H1 (cell line): Measurements from ENCODE around the gene SLC7A14. TPM values are rescaled to one million over a fixed set of nuclear protein-coding genes. Genes with fewer than 3 reads are reported as not detected.

Experiments used
- CTCF ChIA-PET: fragments of 300-600 bp; sonication (Branson Sonifier 250); formaldehyde crosslinking; loops from one replicate; lab custom pipeline; 2021; ENCODE audit not compliant: partially characterized antibody; lab: Charles Lee
- POLR2A ChIA-PET: fragments of 300-600 bp; sonication (Branson Sonifier 250); formaldehyde crosslinking; loops from one replicate; lab custom pipeline; 2021; ENCODE audit warnings: inconsistent platforms; ENCODE audit not compliant: partially characterized antibody; lab: Charles Lee
- DNase-seq, 2 experiments: peaks; one replicate each; pipeline versions ENCODE4 v3.0.0 to v3.0.0-alpha.2; 2010 to 2022; ENCODE audit warnings: low spot score in 2 of 2, low read depth in 1 of 2, mixed read lengths in 1 of 2
- FAIRE-seq: peaks from 2 replicates; lab custom pipeline; 2011; peaks lifted over from hg19 to GRCh38; lab: Jason Lieb, UNC
- H2AFZ ChIP-seq: 2 replicates; pipeline ENCODE4 v1.8.1; 2012; ENCODE audit warnings: low read length, inconsistent platforms
- H2AK5ac ChIP-seq: 2 replicates; pipeline ENCODE4 v1.6.1; 2013; ENCODE audit warnings: low read depth, low read length
- H2BK120ac ChIP-seq: replicated peaks from 2 replicates; pipeline ENCODE3; 2013; ENCODE audit warnings: low read depth, low read length, inconsistent platforms
- H2BK12ac ChIP-seq: 2 replicates; pipeline ENCODE4 v1.6.1; 2013; ENCODE audit warnings: low read depth, low read length
- H2BK15ac ChIP-seq: 2 replicates; pipeline ENCODE4 v1.6.1; 2013; ENCODE audit warnings: low read length
- H2BK20ac ChIP-seq: 2 replicates; pipeline ENCODE4 v1.6.1; 2013; ENCODE audit warnings: low read length
- H2BK5ac ChIP-seq: 2 replicates; pipeline ENCODE4 v1.6.1; 2013; ENCODE audit warnings: low read depth, low read length
- H3K14ac ChIP-seq: 2 replicates; pipeline ENCODE4 v1.6.1; 2013; ENCODE audit warnings: inconsistent platforms; ENCODE audit not compliant: insufficient read length
- H3K18ac ChIP-seq: 2 replicates; pipeline ENCODE4 v1.6.1; 2013; ENCODE audit warnings: low read length; ENCODE audit errors: extremely low read depth
- H3K23ac ChIP-seq: 2 replicates; pipeline ENCODE4 v1.6.1; 2013; ENCODE audit warnings: inconsistent platforms; ENCODE audit not compliant: insufficient read length
- H3K23me2 ChIP-seq: 2 replicates; pipeline ENCODE4 v1.6.1; 2013; ENCODE audit warnings: low read depth, low read length
- H3K27ac ChIP-seq: 2 replicates; pipeline ENCODE4 v1.6.1; 2011; ENCODE audit warnings: low read depth, low read length, inconsistent platforms
- H3K27me3 ChIP-seq, 4 experiments: replicated peaks in 1 of 4; 1 replicate in 1 of 4; 2 replicates in 3 of 4; pipeline versions ENCODE4 v1.6.1 to v1.8.1; 2011 to 2013; ENCODE audit warnings: low read length in 3 of 4, mild to moderate bottlenecking in 3 of 4, inconsistent platforms in 2 of 4, mixed read lengths in 2 of 4, moderate library complexity in 1 of 4; ENCODE audit not compliant: control insufficient read depth in 3 of 4, insufficient read depth in 3 of 4; ENCODE audit errors: extremely low read depth in 1 of 4
- H3K36me3 ChIP-seq, 4 experiments: 2 replicates each; pipeline versions ENCODE4 v1.6.1 to v1.8.1; 2011 to 2013; ENCODE audit warnings: mild to moderate bottlenecking in 4 of 4, low read length in 3 of 4, moderate library complexity in 2 of 4, control low read depth in 1 of 4, inconsistent platforms in 1 of 4; ENCODE audit not compliant: insufficient read depth in 4 of 4, control insufficient read depth in 2 of 4
- H3K4ac ChIP-seq: replicated peaks from 2 replicates; pipeline ENCODE3; 2013; ENCODE audit warnings: low read length, low read depth, mixed read lengths, inconsistent platforms; ENCODE audit not compliant: insufficient read length
- H3K4me1 ChIP-seq, 4 experiments: replicated peaks in 1 of 4; 1 replicate in 1 of 4; 2 replicates in 3 of 4; pipeline versions ENCODE4 v1.6.1 to v1.8.1; 2011 to 2013; ENCODE audit warnings: low read length in 3 of 4, inconsistent platforms in 2 of 4, mixed read lengths in 1 of 4; ENCODE audit not compliant: insufficient read depth in 4 of 4, control insufficient read depth in 3 of 4
- H3K4me2 ChIP-seq, 2 experiments: 2 replicates each; pipeline versions ENCODE4 v1.6.1 to v1.8.1; 2011 to 2013; ENCODE audit warnings: low read depth in 2 of 2, low read length in 2 of 2, control low read depth in 1 of 2, inconsistent platforms in 1 of 2, mild to moderate bottlenecking in 1 of 2; ENCODE audit not compliant: insufficient read depth in 1 of 2
- H3K4me3 ChIP-seq, 4 experiments: fragments of 200-600, 300-600 bp in 1 of 4; sonication (generic), shearing (Covaris generic), sonication (Bioruptor Twin) in 1 of 4; 2 replicates each; pipeline versions ENCODE4 v1.5.1 to v1.8.1; 2011 to 2016; ENCODE audit warnings: low read length in 4 of 4, low read depth in 3 of 4, control low read depth in 2 of 4, inconsistent platforms in 2 of 4, mild to moderate bottlenecking in 2 of 4, mixed read lengths in 1 of 4, moderate library complexity in 1 of 4; ENCODE audit not compliant: insufficient read depth in 2 of 4; ENCODE audit errors: extremely low read depth in 1 of 4
- H3K56ac ChIP-seq: replicated peaks from 2 replicates; pipeline ENCODE3; 2013; ENCODE audit warnings: low read depth, mild to moderate bottlenecking, mixed read lengths, low read length, inconsistent platforms; ENCODE audit not compliant: insufficient read length
- H3K79me1 ChIP-seq: 2 replicates; pipeline ENCODE4 v1.6.1; 2013; ENCODE audit warnings: low read depth, low read length, control low read depth
- H3K79me2 ChIP-seq, 2 experiments: 2 replicates each; pipeline versions ENCODE4 v1.6.1 to v1.8.1; 2012 to 2013; ENCODE audit warnings: low read length in 2 of 2, mild to moderate bottlenecking in 2 of 2, inconsistent platforms in 1 of 2; ENCODE audit not compliant: insufficient read depth in 2 of 2, control insufficient read depth in 1 of 2
- H3K9ac ChIP-seq, 4 experiments: replicated peaks in 1 of 4; 1 replicate in 1 of 4; 2 replicates in 3 of 4; pipeline versions ENCODE4 v1.6.1 to v1.8.1; 2011 to 2013; ENCODE audit warnings: low read depth in 3 of 4, low read length in 3 of 4, control low read depth in 2 of 4, mild to moderate bottlenecking in 2 of 4, moderate library complexity in 2 of 4, inconsistent platforms in 1 of 4; ENCODE audit errors: extremely low read depth in 1 of 4
- H3K9me3 ChIP-seq, 2 experiments: 2 replicates each; pipeline versions ENCODE4 v1.6.1 to v1.8.1; 2012 to 2013; ENCODE audit warnings: mild to moderate bottlenecking in 2 of 2, moderate library complexity in 2 of 2, control low read depth in 1 of 2, inconsistent platforms in 1 of 2, low read depth in 1 of 2, low read length in 1 of 2, mixed read lengths in 1 of 2; ENCODE audit not compliant: insufficient read depth in 2 of 2
- H4K20me1 ChIP-seq, 2 experiments: replicated peaks in 1 of 2; 2 replicates each; pipeline versions ENCODE3 to v1.8.1; 2011 to 2013; ENCODE audit warnings: inconsistent platforms in 2 of 2, low read length in 2 of 2, mild to moderate bottlenecking in 1 of 2; ENCODE audit not compliant: insufficient read depth in 2 of 2, control insufficient read depth in 1 of 2
- H4K5ac ChIP-seq: 2 replicates; pipeline ENCODE4 v1.6.1; 2013; ENCODE audit warnings: low read length, low read depth, mixed read lengths, inconsistent platforms; ENCODE audit not compliant: insufficient read length
- H4K8ac ChIP-seq: 2 replicates; pipeline ENCODE4 v1.8.0; 2013; ENCODE audit warnings: mild to moderate bottlenecking, moderate library complexity, low read length, inconsistent platforms; ENCODE audit not compliant: insufficient read depth; ENCODE audit errors: extremely low read depth
- H4K91ac ChIP-seq: replicated peaks from 2 replicates; pipeline ENCODE3; 2013; ENCODE audit warnings: low read length, mixed read lengths, inconsistent platforms; ENCODE audit not compliant: insufficient read length
- WGBS, 2 experiments: shearing (Covaris generic) in 1 of 2; methylation state at CpG; one replicate each; pipeline versions ENCODE4 v1.1.6 to v1.1.7; 2013 to 2015; ENCODE audit warnings: low lambda C conversion rate in 2 of 2, mixed read lengths in 2 of 2, inconsistent platforms in 1 of 2, low coverage in 1 of 2, missing lambda C conversion rate in 1 of 2; ENCODE audit not compliant: insufficient replicate concordance in 2 of 2, insufficient coverage in 1 of 2, insufficient read length in 1 of 2; ENCODE audit errors: extremely low coverage in 1 of 2, missing lambda C conversion rate in 1 of 2; 5-methylcytosine and 5-hydroxymethylcytosine counted together
- polyA plus RNA-seq, 7 experiments: library from polyadenylated mRNA; depleted of rRNA in 3 of 7; stranded (reverse) in 5 of 7; unstranded in 2 of 7; fragments of >200 nt in 5 of 7; fragments of 200-250 nt in 2 of 7; gene quantifications; 1 replicate in 5 of 7; 2 replicates in 1 of 7; 4 replicates in 1 of 7; pipeline versions ENCODE4 v1.2.1 to v1.2.3, GENCODE V29; 2011 to 2013; ENCODE audit warnings: missing spikeins in 2 of 7, mixed read lengths in 2 of 7
- total RNA-seq: library from RNA; stranded (reverse); fragmentation: NEBNext Ultra II Directional; extraction: Animal tissue kit (Norgen Biotek cat#: 25700); gene quantifications from 2 replicates; pipeline ENCODE4 v1.2.1, GENCODE V29; 2021

SLC7A14 gene
- total and polyA plus RNA-seq, 2 of the 8 experiments (the other 6 are each of a cell fraction or from before 2014, with no cell fraction given) = 0.21 to 0.95 TPM

- Histone ChIP-seq H3K79me2 (no peaks in the 10 kb centered on the region), H2AK5ac (no peak overlapping the region), H3K9me3 (no peaks in the 10 kb centered on the region), H3K79me1 (no peaks in the 10 kb centered on the region), H3K23me2 (no peaks in the 10 kb centered on the region; the same call in 1 of the 2 replicates), H2AFZ (no peak overlapping the region), H3K23ac (no peak overlapping the region), H4K5ac (no peak overlapping the region), H2BK120ac (no peak overlapping the region), H3K4ac (no peak overlapping the region), H2BK12ac (no peak overlapping the region), H3K36me3 (no peaks in the 10 kb centered on the region), H3K4me1 (peaks cover 0 to 3% (median 0%) of the 10 kb centered on the region in 4 experiments; a peak in 2 of 7 replicates), H2BK20ac (no peak overlapping the region), H3K56ac (no peak overlapping the region), H2BK5ac (no peak overlapping the region), H2BK15ac (no peak overlapping the region), H4K91ac (no peak overlapping the region), H4K8ac (no peak overlapping the region), H3K4me3 (no peak overlapping the region), H3K27me3 (peaks cover 0 to 10% (median 8%) of the 10 kb centered on the region in 4 experiments; a peak in 6 of 7 replicates), H3K4me2 (no peak overlapping the region), H3K27ac (no peak overlapping the region), H4K20me1 (no peaks in the 10 kb centered on the region), H3K9ac (no peak overlapping the region; a peak in 1 of 7 replicates), H3K18ac (no peak overlapping the region), H3K14ac (no peak overlapping the region)
- ChIA-PET POLR2A (interaction anchor here (1.0 to 1.1 kb wide), 2 partner anchors 399 to 456 kb away, joined by 3 read pairs; no protein-coding TSS in a partner anchor), CTCF (interaction anchor here (0.6 to 10.6 kb wide), 77 partner anchors 9 to 1015 kb away, joined by 3 to 273 read pairs (median 5); partner anchors contain the start of genes SKIL and SLC7A14)
- FAIRE-seq (no peak), DNase-seq (no peak)
- WGBS, 2 experiments = 93% methylated on average over 4 of the region's 4 CpGs; no CpG with 5 or more reads in 1 of the 2 experiments
Observed at GRCh38 chr3:170413291-170413690, 172.6 kb downstream of the SLC7A14 start.
